Measurements from ENCODE around the gene IL22RA2. TPM values are rescaled to one million over a fixed set of nuclear protein-coding genes. Genes with fewer than 3 reads are reported as not detected.

The IL22RA2 gene
- total and polyA plus RNA-seq, 2 of the 13 experiments (the other 11 are each of a cell fraction or from before 2014, with no cell fraction given), result not detected

- H3K4me2 ChIP-seq (ENCODE audit: low read depth, low read length), result no peak overlapping the region
- H3K4me1 ChIP-seq (ENCODE audit: insufficient read depth, low read length), result peaks cover 8% of the 10 kb centered on the region; the same call in 1 of the 2 replicates
- POLR2A ChIA-PET, result interaction anchor here (1.0 kb wide), 1 partner anchor 220 kb away, joined by 3 read pairs; no protein-coding TSS in a partner anchor
- in situ Hi-C loops (cut with HindIII; ENCODE audit: extremely low pct_ligation_motif_present, low pct_unique_long_range_greater_than_20kb) (loop anchor here (5.0 to 25.0 kb wide), 4 partner anchors 173 to 868 kb away; no protein-coding TSS in a partner anchor), intact Hi-C loops (cut with micrococcal nuclease; ENCODE audit: unreplicated experiment) (loop anchor here (1.0 kb wide), 5 partner anchors 72 to 547 kb away; no protein-coding TSS in a partner anchor)
- ATAC-seq, result peak; percentile 87
- no TSS peak for BruUV-seq (replicated peaks)
- H3K27me3 ChIP-seq (ENCODE audit: control insufficient read depth in 1 of 2, insufficient read depth in 2 of 2, low read length in 2 of 2), result peaks cover 0 to 5% of the 10 kb centered on the region in 2 experiments; a peak in 1 of 5 replicates
- H3K79me2 ChIP-seq (ENCODE audit: insufficient read depth, low read length), result no peaks in the 10 kb centered on the region
- WGBS (ENCODE audit: low lambda C conversion rate), result 33% methylated on average over 5 of the region's 5 CpGs
- H3K36me3 ChIP-seq (replicated peaks in 1 of 2; ENCODE audit: control insufficient read depth in 1 of 2, insufficient read depth in 2 of 2, low read length in 2 of 2), result no peaks in the 10 kb centered on the region
- no peak overlapping the region for H2AFZ ChIP-seq (ENCODE audit: low read length)
- H4K20me1 ChIP-seq (ENCODE audit: insufficient read depth, low read length), result no peaks in the 10 kb centered on the region
- CTCF ChIA-PET (ENCODE audit: low intra/inter-chr PET ratio, low total read pairs), result interaction anchor here (0.7 to 4.0 kb wide), 8 partner anchors 72 to 547 kb away, joined by 3 to 39 read pairs (median 6); no protein-coding TSS in a partner anchor
- H3K4me3 ChIP-seq (replicated peaks in 1 of 3; ENCODE audit: insufficient read depth in 1 of 3, low read depth in 2 of 3, low read length in 3 of 3), result no peak overlapping the region
- no peak overlapping the region for H3K9ac ChIP-seq (ENCODE audit: insufficient read depth, low read depth, low read length)
- FAIRE-seq, result peak; percentile 81
- H3K27ac ChIP-seq (ENCODE audit: extremely low read length, insufficient read depth, low read length), result no peak overlapping the region
- no peaks in the 10 kb centered on the region for H3K9me3 ChIP-seq (ENCODE audit: low read length)
- peak; percentile 74 for DNase-seq (ENCODE audit: low spot score)
- TF ChIP-seq PPARG (CRISPR knock-in tag; conservative IDR thresholded peaks at IDR 0.05) (0 out of 2 replicates have a peak, but pooled peaks have one; percentile 47), MED8 (CRISPR knock-in tag; IDR thresholded peaks at IDR 0.05; ENCODE audit: insufficient replicate concordance) (no peak), GATAD2A (CRISPR knock-in tag; IDR thresholded peaks at IDR 0.05) (0 out of 2 replicates have a peak, but pooled peaks have one; percentile 18), ZNF496 (CRISPR knock-in tag; IDR thresholded peaks at IDR 0.05; ENCODE audit: insufficient replicate concordance) (no peak), ZNF557 (CRISPR knock-in tag; IDR thresholded peaks at IDR 0.05) (no peak), NONO (IDR thresholded peaks at IDR 0.05) (no peak), NONO (CRISPR knock-in tag; conservative IDR thresholded peaks at IDR 0.05) (no peak), NR2F1 (CRISPR knock-in tag; IDR thresholded peaks at IDR 0.05) (no peak), ZNF136 (CRISPR knock-in tag; IDR thresholded peaks at IDR 0.05; ENCODE audit: low read depth) (no peak), ZNF296 (CRISPR knock-in tag; conservative IDR thresholded peaks at IDR 0.05) (no peak), ZNF761 (CRISPR knock-in tag; conservative IDR thresholded peaks at IDR 0.05) (no peak), PRMT3 (CRISPR knock-in tag; IDR thresholded peaks at IDR 0.05; ENCODE audit: borderline replicate concordance, low read depth) (no peak), ZZZ3 (CRISPR knock-in tag; IDR thresholded peaks at IDR 0.05; ENCODE audit: borderline replicate concordance) (no peak), ZNF652 (CRISPR knock-in tag; IDR thresholded peaks at IDR 0.05; ENCODE audit: borderline replicate concordance, low read depth) (peak; percentile 14; the same call in 1 of the 2 replicates), POGZ (CRISPR knock-in tag; IDR thresholded peaks at IDR 0.05) (no peak), PRDM15 (CRISPR knock-in tag; IDR thresholded peaks at IDR 0.05) (no peak), ZNF12 (CRISPR knock-in tag; IDR thresholded peaks at IDR 0.05) (no peak), WIZ (CRISPR knock-in tag; IDR thresholded peaks at IDR 0.05) (no peak), HOXD1 (CRISPR knock-in tag; IDR thresholded peaks at IDR 0.05) (no peak), HMGXB4 (CRISPR knock-in tag; IDR thresholded peaks at IDR 0.05; ENCODE audit: borderline replicate concordance in 1 of 2, low read depth in 1 of 2) (0 out of 4 replicates have a peak, but pooled peaks of 1 of the 2 experiments have one; percentile 42)
These were observed 78.9 kb downstream of the IL22RA2 start for GRCh38 chr6:137094411-137095008.

Data from HepG2 (cell line).